ENCODE results near the gene ZNF780B. TPM values are rescaled to one million over a fixed set of nuclear protein-coding genes. Genes with fewer than 3 reads are reported as not detected.

Gene ZNF780B
- total RNA-seq, 1 donor from 2014 or later: 30.5 TPM

DNA sequence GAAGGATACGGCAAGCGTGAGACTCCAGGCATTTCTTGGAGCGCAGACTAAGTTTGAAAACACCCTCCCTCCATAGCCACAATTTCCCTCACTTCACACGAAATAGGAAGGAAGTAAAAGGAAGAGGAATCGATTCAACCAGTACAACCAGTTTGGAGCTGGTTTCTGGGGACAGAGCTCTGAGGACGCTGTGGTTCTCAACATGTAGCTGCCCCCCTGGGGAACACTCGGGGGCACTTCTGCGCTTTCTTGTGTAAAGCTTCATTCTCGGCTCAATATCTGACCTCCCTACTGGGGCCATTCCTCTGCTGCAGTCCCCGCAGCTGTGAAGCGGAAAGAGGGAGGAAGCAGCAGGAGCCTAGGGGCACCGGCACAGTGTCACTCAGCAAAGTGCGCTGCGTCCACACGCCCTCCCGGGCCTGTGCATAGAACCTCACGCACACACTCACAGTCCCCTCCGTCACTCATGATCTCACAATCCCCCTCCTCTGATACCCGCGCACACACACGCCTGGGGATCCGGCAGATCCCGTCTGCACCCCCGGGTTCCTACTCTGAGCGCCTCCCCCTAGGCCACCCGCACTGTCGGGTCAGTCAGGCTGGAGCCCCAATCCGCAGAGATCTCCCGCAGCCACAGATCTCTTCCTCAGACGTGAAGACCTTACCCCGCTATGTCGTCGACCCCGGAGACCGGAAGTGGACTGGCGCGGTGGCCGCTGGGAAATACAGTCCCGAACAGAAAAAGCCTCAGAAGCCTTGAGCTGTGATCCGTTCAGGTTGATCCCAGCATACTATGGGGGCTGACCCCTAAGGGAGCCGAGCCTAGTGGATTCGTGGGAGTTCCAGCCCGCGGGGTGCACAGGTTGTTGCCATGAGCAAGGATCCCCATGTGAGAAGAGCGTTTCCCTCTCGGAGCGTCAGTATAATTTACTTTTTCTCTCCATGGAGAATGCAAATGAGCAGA lies 34.5 kb upstream of the ZNF780B start, which contains the start of gene ZNF780A:
ZNF780A (minus strand) TSS at position 703 of the 964 bp plus-strand sequence. CDS start 6,190 bp downstream, outside the sequence.
- H3K79me2 ChIP-seq (ENCODE audit: low read depth): peaks cover 45% of the 10 kb centered on the region
- peak within 1 kb of the TSS; percentile 87 for H3K4me2 ChIP-seq
- H3K27ac Mint-ChIP-seq: peak within 1 kb of the TSS; percentile 99
- peaks cover 10% of the 10 kb centered on the region for H3K4me1 ChIP-seq
- peak within 1 kb of the TSS; percentile 52 for H3K9ac ChIP-seq
- H3K36me3 ChIP-seq: peaks cover 6% of the 10 kb centered on the region
- no peak for TF ChIP-seq EZH2phosphoT487 (IDR thresholded peaks at IDR 0.05)
- TF ChIP-seq, protein P1, sequence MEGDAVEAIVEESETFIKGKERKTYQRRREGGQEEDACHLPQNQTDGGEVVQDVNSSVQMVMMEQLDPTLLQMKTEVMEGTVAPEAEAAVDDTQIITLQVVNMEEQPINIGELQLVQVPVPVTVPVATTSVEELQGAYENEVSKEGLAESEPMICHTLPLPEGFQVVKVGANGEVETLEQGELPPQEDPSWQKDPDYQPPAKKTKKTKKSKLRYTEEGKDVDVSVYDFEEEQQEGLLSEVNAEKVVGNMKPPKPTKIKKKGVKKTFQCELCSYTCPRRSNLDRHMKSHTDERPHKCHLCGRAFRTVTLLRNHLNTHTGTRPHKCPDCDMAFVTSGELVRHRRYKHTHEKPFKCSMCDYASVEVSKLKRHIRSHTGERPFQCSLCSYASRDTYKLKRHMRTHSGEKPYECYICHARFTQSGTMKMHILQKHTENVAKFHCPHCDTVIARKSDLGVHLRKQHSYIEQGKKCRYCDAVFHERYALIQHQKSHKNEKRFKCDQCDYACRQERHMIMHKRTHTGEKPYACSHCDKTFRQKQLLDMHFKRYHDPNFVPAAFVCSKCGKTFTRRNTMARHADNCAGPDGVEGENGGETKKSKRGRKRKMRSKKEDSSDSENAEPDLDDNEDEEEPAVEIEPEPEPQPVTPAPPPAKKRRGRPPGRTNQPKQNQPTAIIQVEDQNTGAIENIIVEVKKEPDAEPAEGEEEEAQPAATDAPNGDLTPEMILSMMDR (IDR thresholded peaks at IDR 0.05): no peak
- TF ChIP-seq EZH2 (IDR thresholded peaks at IDR 0.05): no peak
- H3K9me3 ChIP-seq (ENCODE audit: low read depth): no peaks in the 10 kb centered on the region
- DNase-seq (ENCODE audit: low spot score): peak; percentile 84
- H3K4me1 Mint-ChIP-seq: peaks cover 22% of the 10 kb centered on the region
- peaks cover 17% of the 10 kb centered on the region for H3K9me3 Mint-ChIP-seq
- no peaks in the 10 kb centered on the region for H3K27me3 Mint-ChIP-seq (ENCODE audit: insufficient read depth, low read depth)
- no peak within 1 kb of the TSS for H3K27ac ChIP-seq
- peak within 1 kb of the TSS; percentile 89 for H2AFZ ChIP-seq (replicated peaks)
- H3K27me3 ChIP-seq: peaks cover 8% of the 10 kb centered on the region
- H3K4me3 ChIP-seq: peak within 1 kb of the TSS; percentile 85
- no peaks in the 10 kb centered on the region for H3F3A ChIP-seq (ENCODE audit: low read depth)
- peaks cover 12% of the 10 kb centered on the region for H3K36me3 Mint-ChIP-seq
- H3K4me3 Mint-ChIP-seq: peak within 1 kb of the TSS; percentile 100
- H4K20me1 ChIP-seq (ENCODE audit: low read depth): no peaks in the 10 kb centered on the region

- H3K27me3 ChIP-seq: peaks cover 8% of the 10 kb centered on the region
- peak overlapping the region; percentile 87 for H3K4me2 ChIP-seq
- H3K4me3 Mint-ChIP-seq: peak overlapping the region; percentile 100
- no peaks in the 10 kb centered on the region for H3K27me3 Mint-ChIP-seq (ENCODE audit: insufficient read depth, low read depth)
- no peak overlapping the region for H3K9ac ChIP-seq
- peaks cover 45% of the 10 kb centered on the region for H3K79me2 ChIP-seq (ENCODE audit: low read depth)
- peaks cover 10% of the 10 kb centered on the region for H3K4me1 ChIP-seq
- no peak for DNase-seq (ENCODE audit: low spot score)
- peak overlapping the region; percentile 89 for H2AFZ ChIP-seq (replicated peaks)
- TF ChIP-seq, protein P1 (IDR thresholded peaks at IDR 0.05): no peak
- TF ChIP-seq EZH2 (IDR thresholded peaks at IDR 0.05) (no peak), EZH2phosphoT487 (IDR thresholded peaks at IDR 0.05) (no peak)
- no peaks in the 10 kb centered on the region for H3K9me3 ChIP-seq (ENCODE audit: low read depth)
- peaks cover 18% of the 10 kb centered on the region for H3K36me3 Mint-ChIP-seq
- H3K9me3 Mint-ChIP-seq: peaks cover 15% of the 10 kb centered on the region
- peak overlapping the region; percentile 62 for H3K27ac Mint-ChIP-seq
- H3K27ac ChIP-seq: no peak overlapping the region
- peak overlapping the region; percentile 85 for H3K4me3 ChIP-seq
- H3K36me3 ChIP-seq: peaks cover 6% of the 10 kb centered on the region
- peaks cover 22% of the 10 kb centered on the region for H3K4me1 Mint-ChIP-seq
- no peaks in the 10 kb centered on the region for H3F3A ChIP-seq (ENCODE audit: low read depth)
- H4K20me1 ChIP-seq (ENCODE audit: low read depth): no peaks in the 10 kb centered on the region
Measured at GRCh38 chr19:40089462-40089861, 33.4 kb upstream of the ZNF780B start.

DNA sequence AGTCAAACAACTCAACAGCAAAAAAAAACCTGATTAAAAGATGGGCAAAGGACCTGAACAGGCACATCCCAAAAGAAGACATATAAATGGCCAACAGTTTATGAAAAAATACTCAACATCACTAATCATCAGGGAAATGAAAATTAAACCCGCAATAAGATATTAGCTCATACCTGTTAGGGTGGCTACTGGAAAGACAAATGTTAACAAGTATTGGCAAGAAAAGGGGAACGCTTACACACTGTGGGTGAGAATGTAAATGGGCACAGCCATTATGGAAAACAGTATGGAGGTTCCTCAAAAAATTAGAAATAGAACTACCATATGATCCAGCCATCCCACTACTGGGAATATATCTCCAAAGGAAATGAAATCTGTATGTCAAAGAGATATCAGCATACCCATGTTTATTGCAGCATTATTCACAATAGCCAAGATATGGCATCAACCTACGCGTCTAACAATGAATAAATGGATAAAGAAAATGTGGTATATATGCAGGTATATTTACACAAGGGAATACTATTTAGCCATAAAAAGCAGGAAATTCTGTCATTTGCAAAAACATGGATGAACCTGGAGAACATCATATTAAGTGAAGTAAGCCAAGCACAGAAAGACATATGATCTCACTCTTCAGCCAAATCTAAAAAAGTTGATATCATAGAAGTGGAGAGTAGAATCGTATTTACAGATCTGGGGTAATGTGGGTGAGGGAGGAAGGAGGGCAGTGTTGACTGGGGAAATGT lies 32.4 kb upstream of the ZNF780B start:
- Histone ChIP-seq H3K27ac (no peak overlapping the region), H3K9ac (no peak overlapping the region), H3K79me2 (ENCODE audit: low read depth) (peaks cover 45% of the 10 kb centered on the region), H3K4me2 (peak overlapping the region; percentile 87), H3F3A (ENCODE audit: low read depth) (no peaks in the 10 kb centered on the region), H3K27me3 (peaks cover 3% of the 10 kb centered on the region), H3K4me3 (peak overlapping the region; percentile 85), H2AFZ (replicated peaks) (no peak overlapping the region), H3K36me3 (peaks cover 6% of the 10 kb centered on the region), H4K20me1 (ENCODE audit: low read depth) (no peaks in the 10 kb centered on the region), H3K4me1 (peaks cover 10% of the 10 kb centered on the region), H3K9me3 (ENCODE audit: low read depth) (no peaks in the 10 kb centered on the region)
- H3K4me1 Mint-ChIP-seq: peaks cover 22% of the 10 kb centered on the region
- TF ChIP-seq EZH2 (IDR thresholded peaks at IDR 0.05) (no peak), EZH2phosphoT487 (IDR thresholded peaks at IDR 0.05) (no peak)
- TF ChIP-seq, protein P1 (IDR thresholded peaks at IDR 0.05): no peak
- H3K4me3 Mint-ChIP-seq: peak overlapping the region; percentile 100
- peaks cover 23% of the 10 kb centered on the region for H3K36me3 Mint-ChIP-seq
- peaks cover 15% of the 10 kb centered on the region for H3K9me3 Mint-ChIP-seq
- H3K27ac Mint-ChIP-seq: no peak overlapping the region
- no peaks in the 10 kb centered on the region for H3K27me3 Mint-ChIP-seq (ENCODE audit: insufficient read depth, low read depth)
- no peak for DNase-seq (ENCODE audit: low spot score)

All from neural progenitor cell (in vitro differentiated cells).